Testis (tissue), 3 donors: ENCODE data around the gene RBM39. TPM values are rescaled to one million over a fixed set of nuclear protein-coding genes. Genes with fewer than 3 reads are reported as not detected.

Source experiments
- DNase-seq: peaks from one replicate; pipeline ENCODE4 v3.0.0-alpha.2; 2019
- H3K27ac ChIP-seq, 2 donors: fragments of 200-600 bp; sonication (generic); one replicate each; pipeline ENCODE4 v1.5.1; 2019
- H3K27me3 ChIP-seq: fragments of 200-600 bp; sonication (generic); one replicate; pipeline ENCODE4 v1.5.1; 2019
- H3K36me3 ChIP-seq: fragments of 200-600 bp; sonication (generic); one replicate; pipeline ENCODE4 v1.5.1; 2017; ENCODE audit warnings: low read depth; ENCODE audit errors: missing control alignments
- H3K4me1 ChIP-seq: fragments of 200-600 bp; sonication (generic); one replicate; pipeline ENCODE4 v1.5.1; 2019
- H3K4me3 ChIP-seq, 2 donors: fragments of 200-600 bp; sonication (generic); one replicate each; pipeline ENCODE4 v1.5.1; 2017 to 2019
- H3K9me3 ChIP-seq: fragments of 200-600 bp; sonication (generic); one replicate; pipeline ENCODE4 v1.5.1; 2017
- CTCF ChIP-seq, 3 experiments: fragments of 450-650 bp in 2 of 3; fragments of 200-600 bp in 1 of 3; sonication (generic) in 1 of 3; IDR thresholded peaks; one replicate each; pipeline ENCODE4 v1.5.1; 2016 to 2019; ENCODE audit warnings: antibody characterized with exemption in 3 of 3, mild to moderate bottlenecking in 2 of 3, moderate library complexity in 1 of 3
- POLR2A ChIP-seq: fragments of 450-650 bp; IDR thresholded peaks from one replicate; pipeline ENCODE4 v1.6.1; 2017; ENCODE audit warnings: antibody characterized with exemption, mild to moderate bottlenecking, moderate library complexity
- WGBS, 2 donors: methylation state at CpG; one replicate each; pipeline ENCODE4 v1.1.5; 2018; 5-methylcytosine and 5-hydroxymethylcytosine counted together
- intact Hi-C: fragments of 100-400 bp; cut with DNase I; formaldehyde crosslinking; loops from one replicate; pipeline ENCODE4 v1.15.1; 2023; ENCODE audit warnings: low total_unique reads
- polyA plus RNA-seq: library from polyadenylated mRNA; stranded (reverse); fragments of 350-450 nt; fragmentation: Illumina TruSeq; extraction: RNeasy Lipid Tissue Mini Kit (QIAGEN cat#74804); gene quantifications from one replicate; pipeline ENCODE4 v1.2.3, GENCODE V29; 2014; ENCODE audit warnings: low read depth, low replicate concordance; ENCODE audit not compliant: insufficient read depth
- total RNA-seq, 2 donors: library from RNA; depleted of rRNA; stranded (reverse); fragments of >200 nt; gene quantifications; one replicate each; pipeline ENCODE4 v1.2.3, GENCODE V29; 2016

The RBM39 gene
- total and polyA plus RNA-seq, 3 donors from 2014 or later: 116 to 278 (median 273) TPM

GRCh38 chr20:35732644-35732982, 9.4 kb downstream of the RBM39 start:
- no peak overlapping the region for H3K4me3 ChIP-seq
- H3K27me3 ChIP-seq: no peaks in the 10 kb centered on the region
- intact Hi-C loops: no loop called here
- no peak overlapping the region for H3K27ac ChIP-seq
- WGBS, 2 donors: 54 to 56% methylated on average over 1 of the region's 1 CpG
- H3K9me3 ChIP-seq: no peaks in the 10 kb centered on the region
- TF ChIP-seq POLR2A (no peak), CTCF (IDR thresholded peaks at IDR 0.05) (no peak)
- H3K4me1 ChIP-seq: peaks cover 23% of the 10 kb centered on the region
- no peak for DNase-seq
- no peaks in the 10 kb centered on the region for H3K36me3 ChIP-seq

- no peak overlapping the region for H3K27ac ChIP-seq
- no peaks in the 10 kb centered on the region for H3K36me3 ChIP-seq
- H3K4me1 ChIP-seq: peaks cover 23% of the 10 kb centered on the region
- H3K4me3 ChIP-seq: no peak overlapping the region
- 79 to 82% methylated on average over 24 of the region's 24 CpGs for WGBS, 2 donors
- TF ChIP-seq POLR2A: no peak
- no peak for TF ChIP-seq CTCF (IDR thresholded peaks at IDR 0.05)
- intact Hi-C loops: no loop called here
- no peaks in the 10 kb centered on the region for H3K27me3 ChIP-seq
- DNase-seq: no peak
- H3K9me3 ChIP-seq: no peaks in the 10 kb centered on the region
Measured at GRCh38 chr20:35731862-35732643, 10.0 kb downstream of the RBM39 start.

DNA sequence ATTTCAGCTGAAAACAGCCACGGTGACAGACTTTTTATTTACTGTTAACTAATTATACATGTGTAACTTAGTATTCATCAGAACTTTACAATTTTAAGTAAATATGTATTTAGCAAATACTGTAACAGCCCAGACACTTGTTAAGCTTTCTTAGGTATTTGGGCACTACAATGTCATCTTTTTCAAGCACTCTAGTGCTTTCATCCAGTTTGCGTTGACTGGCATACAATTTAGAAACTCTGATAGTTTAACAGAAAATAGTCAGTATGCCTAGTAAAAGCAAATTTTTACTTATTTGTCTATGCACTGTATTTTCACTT, 10.6 kb downstream of the RBM39 start:
- H3K4me3 ChIP-seq: no peak overlapping the region
- WGBS, 2 donors: 47 to 62% methylated on average over 2 of the region's 2 CpGs
- H3K9me3 ChIP-seq: no peaks in the 10 kb centered on the region
- no peak for DNase-seq
- TF ChIP-seq POLR2A (no peak), CTCF (IDR thresholded peaks at IDR 0.05) (no peak)
- H3K36me3 ChIP-seq: no peaks in the 10 kb centered on the region
- H3K4me1 ChIP-seq: peaks cover 23% of the 10 kb centered on the region
- intact Hi-C loops: no loop called here
- no peak overlapping the region for H3K27ac ChIP-seq
- no peaks in the 10 kb centered on the region for H3K27me3 ChIP-seq

GRCh38 chr20:35730583-35731468, 11.2 kb downstream of the RBM39 start:
- H3K4me1 ChIP-seq: peaks cover 23% of the 10 kb centered on the region

More at GRCh38 chr20:35730583-35731468, 11.2 kb downstream of the RBM39 start:
- 36 to 56% methylated on average over 4 of the region's 4 CpGs for WGBS, 2 donors
- H3K27ac ChIP-seq: no peak overlapping the region
- H3K4me3 ChIP-seq: no peak overlapping the region
- H3K27me3 ChIP-seq: no peaks in the 10 kb centered on the region
- no peak for DNase-seq
- H3K36me3 ChIP-seq: no peaks in the 10 kb centered on the region
- no peak for TF ChIP-seq CTCF (IDR thresholded peaks at IDR 0.05)
- no peaks in the 10 kb centered on the region for H3K9me3 ChIP-seq
- intact Hi-C loops: no loop called here
